Measurements from ENCODE around the gene ZNF217.

GRCh38 chr20:53592992-53593465 lies 610 bp downstream of the ZNF217 start:
- no peak for TF ChIP-seq POLR2A (IDR thresholded peaks at IDR 0.05)
- no peak for TF ChIP-seq CTCF (IDR thresholded peaks at IDR 0.05)

All from vagina (tissue), 2 donors.